Stimulated activated CD4-positive, alpha-beta T cell treated with anti-CD3 and anti-CD28 coated beads, Interleukin-4, amount 100 ng/mL, for 24 hours (primary cell): ENCODE data around the gene UBE2D1.
"Not testable (repeated sequence)": the region's sequence is repeated elsewhere in the genome, so short reads cannot be mapped to it uniquely, and the experiment has no call there.

ENCODE experiments used
- DNase-seq: peaks from one replicate; pipeline ENCODE4 v3.0.0-alpha.2; 2020

Gene UBE2D1

DNA sequence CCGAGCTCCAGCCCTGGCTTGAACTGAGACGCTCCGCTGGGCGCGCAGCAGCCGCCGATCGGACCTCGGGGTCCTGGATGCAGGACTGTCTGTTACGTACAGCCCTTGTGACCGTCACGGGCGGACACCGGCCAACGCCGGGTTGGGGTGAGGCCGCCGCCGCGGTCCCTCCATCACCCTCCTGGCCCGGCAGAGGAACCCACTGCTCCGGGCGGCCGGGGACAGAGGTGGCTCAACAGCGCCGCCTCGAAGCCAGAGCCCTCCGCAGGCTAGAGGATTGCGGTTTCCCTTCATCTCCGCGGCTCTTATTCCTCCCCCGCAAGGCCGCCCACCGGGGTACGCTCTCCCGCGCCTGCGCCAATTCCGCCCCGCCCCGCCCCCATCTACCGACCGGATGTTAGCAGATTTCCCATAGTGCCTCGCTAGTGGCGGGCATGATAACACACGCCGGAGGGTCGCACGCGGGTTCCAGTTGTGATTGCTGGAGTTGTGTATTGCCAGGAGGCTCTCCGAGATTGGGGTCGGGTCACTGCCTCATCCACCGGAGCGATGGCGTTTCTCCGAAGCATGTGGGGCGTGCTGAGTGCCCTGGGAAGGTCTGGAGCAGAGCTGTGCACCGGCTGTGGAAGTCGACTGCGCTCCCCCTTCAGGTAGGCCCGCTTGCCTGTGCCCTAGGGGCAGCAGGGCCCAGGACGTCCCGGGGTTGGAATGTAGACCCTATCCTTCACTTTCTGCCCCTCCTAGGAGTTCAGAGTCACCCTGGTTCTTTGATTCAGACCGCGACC is 50.4 kb downstream of the UBE2D1 start, which contains the start of gene TFAM:
Gene TFAM (plus strand): TSS at position 412 of the 785 bp plus-strand sequence. CDS start 138 bp downstream, at position 550.
- DNase-seq = peak; percentile 97

DNA sequence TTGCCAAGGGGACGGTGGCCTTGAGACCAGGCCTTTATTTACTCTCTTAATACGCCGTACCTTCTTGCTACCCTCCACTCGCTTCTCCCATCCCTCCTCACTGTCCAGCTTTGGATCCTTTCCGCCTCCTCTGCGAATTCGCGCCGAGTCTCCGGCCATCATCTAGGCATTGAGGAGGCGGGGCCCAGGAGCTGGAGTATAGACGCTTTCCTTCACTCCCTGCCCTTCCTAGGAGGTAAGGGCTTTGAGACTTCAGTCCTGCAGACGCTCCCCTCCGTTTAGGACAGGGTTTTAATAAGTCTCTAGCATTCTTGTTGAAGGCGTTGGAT is 50.9 kb downstream of the UBE2D1 start:
- DNase-seq = peak; percentile 18

DNA sequence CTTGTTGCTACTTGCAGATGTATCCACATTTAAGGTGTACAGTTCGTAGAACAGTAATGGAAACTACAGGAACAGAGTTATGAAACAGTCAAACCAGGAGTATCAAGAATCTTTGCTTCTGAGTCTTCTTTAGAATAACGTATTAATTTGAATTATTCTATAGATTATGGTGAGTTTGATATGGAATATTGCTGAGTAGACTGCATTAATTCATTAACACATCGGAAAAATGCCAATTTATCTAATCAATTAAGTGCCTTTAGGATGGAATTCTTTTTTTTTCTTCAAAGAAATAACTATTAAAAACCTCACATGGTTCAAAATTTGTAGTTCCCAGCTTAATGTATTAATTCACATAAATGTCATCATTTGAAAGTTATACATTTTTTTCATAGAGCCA is 54.2 kb downstream of the UBE2D1 start:
- no peak for DNase-seq

- DNase-seq = no peak
Measured at GRCh38 chr10:58393317-58393716, 58.5 kb downstream of the UBE2D1 start.

DNA sequence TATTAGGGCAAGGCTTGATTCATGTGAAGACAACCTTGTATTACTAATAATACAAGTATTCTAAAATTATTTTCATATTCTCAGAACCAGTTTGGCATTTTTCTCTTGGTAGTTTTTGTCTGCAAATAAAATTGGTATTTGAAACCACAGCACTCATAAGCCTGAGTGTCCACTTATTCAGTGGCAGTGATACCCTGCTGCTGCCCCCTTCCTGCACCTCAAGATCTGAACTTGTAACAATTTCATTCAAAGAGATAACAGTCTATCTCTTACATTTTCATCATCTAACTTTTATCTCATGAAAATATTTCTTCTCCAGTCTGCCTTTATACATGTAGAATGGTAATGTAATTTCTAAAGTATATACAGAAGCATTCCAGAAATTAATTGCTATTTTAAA is 59.7 kb downstream of the UBE2D1 start:
- no peak for DNase-seq

DNA sequence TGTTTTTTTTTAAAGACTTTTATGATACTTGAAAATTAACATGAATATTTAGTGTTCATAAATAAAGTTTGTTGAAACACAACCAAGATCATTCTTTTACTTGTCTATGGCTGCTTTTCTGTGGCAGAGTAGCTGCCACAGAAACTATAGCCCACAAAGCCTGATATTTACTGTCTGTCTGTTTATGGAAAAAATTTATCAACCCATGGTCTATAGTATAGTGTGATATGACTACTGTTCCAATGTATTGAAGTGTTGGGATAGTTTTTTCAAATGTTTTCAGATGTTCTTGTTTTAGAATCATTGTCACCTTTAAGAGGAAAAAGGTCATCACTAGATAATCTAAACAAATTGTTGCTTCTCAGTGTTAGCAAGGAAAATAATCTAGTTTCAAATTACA is 61.3 kb downstream of the UBE2D1 start:
- no peak for DNase-seq

DNA sequence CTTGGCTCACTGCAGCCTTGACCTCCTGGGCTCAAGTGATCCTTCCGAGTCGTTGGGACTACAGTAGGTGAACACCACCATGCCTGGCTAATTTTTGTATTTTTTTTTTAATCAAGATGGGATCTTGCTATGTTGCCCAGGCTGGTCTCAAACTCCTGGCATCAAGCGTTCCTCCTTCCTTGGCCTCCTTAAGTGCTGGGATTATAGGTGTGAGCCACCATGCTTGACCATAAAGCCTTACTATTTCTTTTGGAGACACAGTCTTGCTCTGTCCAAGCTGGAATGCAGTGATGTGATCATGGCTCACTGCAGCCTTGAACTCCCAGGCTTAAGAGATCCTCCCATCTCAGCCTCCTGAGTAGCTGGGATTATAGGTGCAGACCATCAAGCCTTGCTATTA is 63.0 kb downstream of the UBE2D1 start:
- DNase-seq = no peak

- no peak for DNase-seq
Measured at GRCh38 chr10:58399410-58399809, 64.6 kb downstream of the UBE2D1 start.

DNA sequence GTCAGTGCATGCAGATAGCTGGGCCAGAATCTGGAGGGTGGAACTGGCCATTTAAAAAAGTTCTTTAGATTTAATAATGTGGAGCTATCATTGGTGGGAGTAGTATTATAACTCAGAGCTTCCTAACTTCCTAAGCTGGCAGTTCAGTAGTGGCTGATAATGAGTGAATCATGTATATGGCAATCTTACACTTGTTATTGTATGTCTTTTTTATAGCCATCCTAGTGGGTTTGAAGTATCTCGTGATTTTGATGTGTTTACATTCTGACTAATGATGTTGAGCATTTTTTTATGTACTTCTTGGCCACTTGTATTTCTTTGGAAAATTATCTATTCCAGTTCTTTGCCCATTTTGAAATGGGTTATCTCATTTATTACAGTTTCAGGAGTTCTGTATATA is 65.8 kb downstream of the UBE2D1 start:
- DNase-seq = no peak

- no peak for DNase-seq
Measured at GRCh38 chr10:58404001-58404400, 69.2 kb downstream of the UBE2D1 start.

GRCh38 chr10:58409956-58410610 is 75.3 kb downstream of the UBE2D1 start:
- DNase-seq = no peak

DNA sequence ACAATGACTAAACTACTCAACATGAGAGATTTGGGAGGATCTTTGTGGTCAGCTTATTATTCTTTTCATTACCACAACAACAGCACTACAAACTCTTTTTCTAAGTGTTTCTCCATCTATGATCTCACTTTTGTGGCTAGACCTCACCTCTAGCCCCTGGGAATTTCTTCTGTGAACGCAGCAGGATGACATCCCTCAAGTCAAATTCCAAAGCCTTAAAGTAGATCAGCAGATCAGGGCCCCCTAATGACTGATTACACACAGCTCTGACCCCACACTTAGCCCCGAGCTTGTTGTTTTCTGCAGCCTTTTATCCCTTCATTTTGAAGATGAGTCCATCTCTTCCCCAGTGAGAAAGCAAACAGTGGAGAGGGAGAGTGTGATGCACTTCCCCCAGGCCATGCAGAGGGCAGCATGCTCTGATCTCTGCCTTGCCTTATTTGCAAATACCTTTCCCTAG is 77.7 kb downstream of the UBE2D1 start:
- no peak for DNase-seq

DNA sequence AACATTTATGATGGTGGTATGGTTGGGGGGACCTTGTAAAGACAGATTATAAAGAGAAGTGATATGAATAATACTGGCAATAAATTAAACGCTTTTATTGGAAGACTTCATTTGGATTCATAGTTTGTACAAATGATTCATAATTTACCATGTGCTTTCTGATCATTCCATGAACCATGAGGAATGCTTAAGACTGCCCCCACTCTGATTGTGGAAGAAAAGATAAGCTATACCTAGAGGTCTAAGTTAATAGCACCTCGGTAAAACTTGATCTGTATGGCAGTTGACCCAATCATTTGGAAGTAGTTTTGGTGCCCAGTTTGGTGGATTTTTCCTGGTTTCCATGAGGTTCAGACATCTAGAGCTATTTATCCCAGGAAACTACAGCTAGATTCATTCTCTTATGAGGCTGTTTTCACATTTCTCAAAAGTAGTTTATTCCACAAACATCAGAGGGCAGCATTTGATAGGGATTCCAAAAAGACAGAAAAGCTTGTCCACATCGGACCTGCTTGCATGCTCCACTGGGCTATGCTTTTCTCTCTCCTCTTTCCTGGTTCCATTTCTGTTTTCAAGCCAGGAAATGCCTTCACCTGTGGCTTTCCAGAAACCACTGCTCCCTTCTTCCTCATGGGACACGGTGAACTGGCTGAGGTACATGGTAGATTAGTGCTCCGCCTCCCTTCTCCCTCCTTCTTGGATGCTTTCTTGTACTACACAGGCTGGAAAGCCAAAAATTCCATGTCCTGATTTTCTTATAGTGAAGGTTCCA is 79.7 kb downstream of the UBE2D1 start:
- DNase-seq = no peak

- no peak for DNase-seq
Measured at GRCh38 chr10:58415757-58416156, 81.0 kb downstream of the UBE2D1 start.

- not testable (repeated sequence) for DNase-seq
Measured at GRCh38 chr10:58417902-58418301, 83.1 kb downstream of the UBE2D1 start.
